Ovary (tissue), 3 donors: Measurements from ENCODE around the gene FRMD1.

ENCODE experiments used
- POLR2A ChIP-seq: fragments of 450-650 bp; IDR thresholded peaks from one replicate; pipeline ENCODE4 v1.6.1; 2017; ENCODE audit warnings: antibody characterized with exemption, mild to moderate bottlenecking, moderate library complexity
- TF ChIP-seq, protein P1 (sequence below), 3 donors: fragments of 450-650 bp in 2 of 3; fragments of 200-600 bp in 1 of 3; IDR thresholded peaks; one replicate each; pipeline versions ENCODE4 v1.5.1 to v1.8.0; 2016 to 2022; ENCODE audit warnings: antibody characterized with exemption in 3 of 3, mild to moderate bottlenecking in 1 of 3
- donor health status: DM: no; HTN: no; CAD: no.

GRCh38 chr6:168030908-168031307 is 48.1 kb downstream of the FRMD1 start:
- no peak for TF ChIP-seq POLR2A
- TF ChIP-seq, protein P1, sequence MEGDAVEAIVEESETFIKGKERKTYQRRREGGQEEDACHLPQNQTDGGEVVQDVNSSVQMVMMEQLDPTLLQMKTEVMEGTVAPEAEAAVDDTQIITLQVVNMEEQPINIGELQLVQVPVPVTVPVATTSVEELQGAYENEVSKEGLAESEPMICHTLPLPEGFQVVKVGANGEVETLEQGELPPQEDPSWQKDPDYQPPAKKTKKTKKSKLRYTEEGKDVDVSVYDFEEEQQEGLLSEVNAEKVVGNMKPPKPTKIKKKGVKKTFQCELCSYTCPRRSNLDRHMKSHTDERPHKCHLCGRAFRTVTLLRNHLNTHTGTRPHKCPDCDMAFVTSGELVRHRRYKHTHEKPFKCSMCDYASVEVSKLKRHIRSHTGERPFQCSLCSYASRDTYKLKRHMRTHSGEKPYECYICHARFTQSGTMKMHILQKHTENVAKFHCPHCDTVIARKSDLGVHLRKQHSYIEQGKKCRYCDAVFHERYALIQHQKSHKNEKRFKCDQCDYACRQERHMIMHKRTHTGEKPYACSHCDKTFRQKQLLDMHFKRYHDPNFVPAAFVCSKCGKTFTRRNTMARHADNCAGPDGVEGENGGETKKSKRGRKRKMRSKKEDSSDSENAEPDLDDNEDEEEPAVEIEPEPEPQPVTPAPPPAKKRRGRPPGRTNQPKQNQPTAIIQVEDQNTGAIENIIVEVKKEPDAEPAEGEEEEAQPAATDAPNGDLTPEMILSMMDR (IDR thresholded peaks at IDR 0.05) = no peak
